ENCODE measurements around the gene XAB2.

The XAB2 gene

DNA sequence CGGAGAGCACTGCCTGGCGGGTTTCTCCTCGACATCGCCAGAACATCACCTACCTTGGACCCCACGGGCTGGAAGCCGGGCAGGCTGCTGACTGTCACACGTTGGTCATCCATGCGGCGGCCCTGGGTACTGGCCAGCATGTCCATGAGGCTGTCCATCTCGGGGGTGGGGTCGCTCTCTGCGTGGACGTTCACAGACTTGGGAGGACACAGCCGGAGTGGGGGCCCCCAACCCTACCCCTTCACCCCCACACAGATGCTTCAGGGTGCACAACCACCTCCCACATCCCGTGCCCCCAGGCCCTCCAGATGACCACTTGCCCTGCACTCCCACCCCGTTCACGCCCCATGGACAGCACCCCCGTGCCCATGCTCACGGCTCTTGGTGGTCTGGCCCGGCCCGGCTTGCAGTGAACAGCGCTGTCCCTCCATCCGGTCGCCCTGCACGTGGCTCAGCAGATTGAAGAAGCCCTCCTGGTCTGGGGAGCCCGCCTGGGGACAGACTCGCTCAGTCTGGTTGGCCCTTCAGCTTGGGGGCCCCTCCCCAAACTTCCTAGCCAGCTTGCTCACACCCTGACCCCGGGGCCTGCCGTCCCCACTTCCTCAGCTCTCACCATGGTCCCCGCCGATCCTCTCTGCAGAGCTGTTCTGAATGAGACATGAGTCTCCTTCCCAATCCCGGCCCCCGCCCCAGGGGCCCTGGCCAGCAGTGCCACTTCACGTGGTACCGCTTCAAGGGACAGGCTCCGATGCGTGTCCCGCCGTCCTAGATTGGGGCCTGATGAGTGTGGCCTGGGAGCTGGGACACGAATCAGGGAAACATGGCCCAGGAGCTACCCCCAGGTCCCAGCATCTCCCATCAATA is 3.2 kb upstream of the XAB2 start:
- no peak for DNase-seq

DNA sequence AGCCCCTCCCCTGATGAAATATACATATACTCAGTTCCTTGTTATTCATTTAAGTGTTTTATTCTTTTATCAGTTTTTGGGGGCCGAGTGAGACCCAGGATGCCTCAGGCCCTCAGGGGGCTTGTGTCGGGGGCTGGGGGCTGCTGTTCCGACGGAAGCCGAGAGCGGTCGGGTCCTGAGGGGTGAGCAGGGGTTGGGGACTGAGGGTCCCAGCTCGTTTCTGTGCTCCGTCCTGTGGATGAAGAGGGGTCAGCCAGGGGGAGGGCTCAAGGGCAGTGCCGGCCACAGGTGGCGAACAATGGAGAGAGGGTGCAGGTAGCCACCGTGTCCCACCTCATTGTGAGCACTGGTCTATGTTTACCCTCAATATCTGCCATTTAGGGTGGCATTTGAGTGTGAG is 2.2 kb upstream of the XAB2 start:
- DNase-seq, result no peak

DNA sequence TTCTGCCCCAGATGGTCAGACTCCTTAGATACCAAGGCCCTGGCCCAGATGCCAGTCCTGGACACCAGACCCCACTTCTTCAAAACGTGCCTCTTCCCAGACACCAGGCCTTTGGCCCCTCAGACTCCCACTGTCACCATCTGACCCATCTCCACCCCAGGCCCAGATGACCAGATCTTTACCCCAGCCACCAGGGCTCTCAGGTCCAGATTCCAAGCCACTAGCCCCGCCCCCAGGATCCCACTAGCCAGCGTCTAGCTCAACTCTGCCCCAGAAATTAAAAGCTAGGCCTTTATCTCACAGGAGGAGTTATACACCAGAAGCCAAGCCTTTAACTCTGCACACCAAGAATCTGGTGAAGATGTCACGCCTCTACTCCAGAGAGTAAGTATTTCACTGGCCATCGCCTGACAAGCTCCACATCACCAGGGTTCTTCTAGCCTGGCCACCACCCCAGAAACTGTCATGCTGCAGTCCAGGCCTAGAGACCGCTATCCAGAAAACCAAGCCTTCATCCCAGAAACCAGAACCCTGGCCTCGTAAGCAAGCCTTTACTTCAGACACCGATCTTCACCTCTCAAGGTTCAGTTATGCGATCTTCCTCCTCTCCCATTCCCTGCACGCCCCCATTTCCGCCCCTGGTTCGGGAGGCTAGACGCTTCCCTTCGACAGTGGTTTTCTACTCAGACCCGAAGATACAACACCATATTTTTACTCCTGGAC is 595 bp downstream of the XAB2 start:
- no peak for DNase-seq

DNA sequence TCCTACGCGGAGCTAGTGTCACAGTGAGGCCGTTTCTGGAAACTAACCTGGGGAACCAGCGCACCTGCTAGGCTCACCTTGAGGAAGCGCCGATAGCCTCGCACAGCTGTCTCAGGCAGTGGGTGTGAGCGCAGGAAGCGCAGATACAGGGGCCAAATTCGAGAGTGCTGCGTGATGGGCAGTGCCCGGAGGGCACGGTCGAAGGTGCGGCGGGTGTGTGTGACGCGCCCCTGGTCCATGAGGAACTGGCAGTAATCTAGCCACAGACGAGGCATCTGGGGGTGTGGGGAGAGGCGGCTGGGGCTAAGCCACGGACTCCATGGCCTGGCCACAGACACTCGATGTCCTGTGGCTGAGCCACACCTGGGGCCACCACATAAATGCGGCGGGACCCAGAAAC is 2.2 kb downstream of the XAB2 start:
- DNase-seq, result no peak

DNA sequence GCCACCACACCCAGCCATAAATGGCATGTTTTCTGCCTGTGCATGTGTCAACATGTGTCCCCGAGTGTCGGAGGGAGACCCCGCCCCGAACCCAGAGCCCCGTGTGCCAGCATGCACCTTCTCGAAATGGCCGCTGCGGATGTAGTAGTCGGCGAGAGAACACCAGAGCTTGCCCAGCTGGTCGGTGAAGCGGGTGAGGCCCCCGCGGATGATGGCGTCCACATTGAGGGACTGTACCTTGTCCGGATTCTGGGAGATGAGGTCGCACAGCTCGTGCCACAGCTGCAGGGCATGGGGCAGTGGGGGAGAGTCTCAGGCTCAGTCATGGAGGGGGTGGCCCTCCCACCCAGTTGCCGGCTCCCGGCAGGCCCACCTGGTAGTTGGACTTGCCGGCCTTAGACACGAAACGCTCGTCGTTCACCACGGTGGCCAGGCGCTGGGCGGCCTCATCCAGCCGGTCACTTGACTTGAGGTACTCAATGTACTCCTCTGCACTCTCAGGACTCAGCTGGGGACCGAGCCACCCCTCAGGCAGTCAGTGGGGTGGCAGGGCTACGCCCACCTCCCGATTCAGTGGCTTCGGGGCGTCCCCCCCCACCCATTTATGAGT is 3.5 kb downstream of the XAB2 start:
- DNase-seq, result no peak

DNA sequence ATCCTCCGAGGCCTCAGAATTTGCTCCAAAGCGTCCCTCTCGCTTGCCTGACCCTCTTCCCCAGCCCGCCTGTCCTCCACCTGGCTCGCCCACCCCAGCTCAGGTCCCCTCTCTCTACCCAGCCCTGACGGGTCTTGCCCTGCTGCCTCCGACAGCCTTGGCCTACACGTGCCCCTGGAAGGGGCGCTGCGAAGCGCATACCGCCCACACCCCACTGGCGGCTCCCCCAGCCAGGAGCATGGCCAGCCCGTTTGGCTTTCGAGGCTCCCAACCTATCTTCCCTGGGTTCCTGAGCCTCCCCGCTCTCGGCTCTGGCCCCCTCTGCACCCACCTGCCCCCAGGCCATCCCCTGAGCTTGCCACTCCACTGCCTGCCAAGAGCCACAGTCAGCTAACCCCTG is 4.5 kb downstream of the XAB2 start:
- DNase-seq, result no peak

DNA sequence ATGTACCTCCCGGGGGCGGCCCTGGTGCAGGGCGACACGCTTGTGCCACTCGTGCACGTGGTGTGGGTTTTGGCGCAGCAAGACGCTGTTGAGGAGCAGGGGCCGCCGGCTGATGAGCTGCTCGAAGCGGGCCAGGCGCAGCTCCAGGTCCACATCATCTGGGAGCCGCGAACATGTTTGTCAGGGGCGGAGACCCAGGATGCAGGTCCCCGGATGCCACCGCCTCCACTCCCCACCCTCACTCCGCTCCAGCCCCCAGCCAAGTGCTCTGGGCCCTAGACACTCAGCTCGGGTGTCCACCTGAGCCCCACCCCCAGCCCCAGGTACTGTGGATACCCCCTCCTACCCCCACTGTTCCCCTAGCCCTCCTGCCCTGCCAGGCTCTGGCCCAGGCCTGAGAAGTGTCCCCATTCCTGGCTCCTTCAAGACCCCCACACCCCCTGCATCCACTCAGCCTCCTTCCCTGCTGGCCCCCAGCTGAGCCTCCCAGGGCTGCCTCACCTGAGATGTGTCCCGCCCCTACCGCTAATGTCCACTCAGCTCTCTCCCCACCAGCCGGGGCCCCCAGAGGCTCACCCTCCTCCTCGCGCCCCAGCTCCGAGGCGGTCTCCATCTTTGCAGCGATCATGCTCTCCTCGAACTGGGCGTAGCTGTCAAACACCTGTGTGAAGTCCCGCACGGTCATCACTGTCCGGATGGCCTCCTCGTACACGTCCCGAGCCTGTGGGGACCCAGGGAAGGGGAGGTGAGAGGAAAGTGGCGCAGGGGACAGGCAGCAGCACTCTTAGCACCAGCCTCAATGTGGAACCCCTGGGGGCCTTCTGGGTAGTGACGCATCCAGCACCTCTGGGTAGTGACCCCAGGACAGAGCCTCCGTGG is 5.4 kb downstream of the XAB2 start:
- no peak for DNase-seq

DNA sequence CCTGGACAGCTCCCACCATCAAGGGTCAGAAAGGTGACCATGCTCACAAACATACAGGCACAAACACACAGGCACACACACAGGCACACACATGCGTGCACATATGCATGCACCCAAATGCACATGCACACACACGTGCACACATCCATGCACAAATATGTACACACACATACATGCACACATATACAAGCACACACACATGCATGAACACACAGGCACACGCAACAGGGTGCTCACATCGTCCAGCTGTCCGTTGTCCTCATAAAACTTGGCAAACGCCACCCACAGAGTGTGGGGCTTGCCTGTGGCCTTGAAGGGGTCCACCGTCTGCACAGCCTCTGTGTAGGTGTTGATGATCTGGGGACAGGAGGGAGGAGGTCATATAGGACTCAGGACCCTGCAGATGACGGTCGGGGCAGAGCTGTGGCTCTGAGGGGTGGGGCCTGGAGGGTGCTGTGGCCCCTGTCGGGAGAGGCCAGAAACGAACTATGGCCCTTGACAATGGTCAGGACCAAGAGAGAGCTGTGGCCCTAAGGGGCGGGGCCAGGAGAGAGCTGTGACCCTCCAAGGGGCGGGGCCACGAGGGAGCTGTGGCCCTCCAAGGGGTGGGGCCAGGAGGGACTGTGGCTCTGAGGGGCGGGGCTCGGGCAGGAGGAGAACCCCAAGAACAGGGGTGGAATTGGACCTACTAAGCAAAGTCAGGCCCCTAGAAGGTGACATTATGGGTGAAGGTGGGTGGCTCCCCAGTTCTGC is 6.2 kb downstream of the XAB2 start:
- DNase-seq, result peak; percentile 9

DNA sequence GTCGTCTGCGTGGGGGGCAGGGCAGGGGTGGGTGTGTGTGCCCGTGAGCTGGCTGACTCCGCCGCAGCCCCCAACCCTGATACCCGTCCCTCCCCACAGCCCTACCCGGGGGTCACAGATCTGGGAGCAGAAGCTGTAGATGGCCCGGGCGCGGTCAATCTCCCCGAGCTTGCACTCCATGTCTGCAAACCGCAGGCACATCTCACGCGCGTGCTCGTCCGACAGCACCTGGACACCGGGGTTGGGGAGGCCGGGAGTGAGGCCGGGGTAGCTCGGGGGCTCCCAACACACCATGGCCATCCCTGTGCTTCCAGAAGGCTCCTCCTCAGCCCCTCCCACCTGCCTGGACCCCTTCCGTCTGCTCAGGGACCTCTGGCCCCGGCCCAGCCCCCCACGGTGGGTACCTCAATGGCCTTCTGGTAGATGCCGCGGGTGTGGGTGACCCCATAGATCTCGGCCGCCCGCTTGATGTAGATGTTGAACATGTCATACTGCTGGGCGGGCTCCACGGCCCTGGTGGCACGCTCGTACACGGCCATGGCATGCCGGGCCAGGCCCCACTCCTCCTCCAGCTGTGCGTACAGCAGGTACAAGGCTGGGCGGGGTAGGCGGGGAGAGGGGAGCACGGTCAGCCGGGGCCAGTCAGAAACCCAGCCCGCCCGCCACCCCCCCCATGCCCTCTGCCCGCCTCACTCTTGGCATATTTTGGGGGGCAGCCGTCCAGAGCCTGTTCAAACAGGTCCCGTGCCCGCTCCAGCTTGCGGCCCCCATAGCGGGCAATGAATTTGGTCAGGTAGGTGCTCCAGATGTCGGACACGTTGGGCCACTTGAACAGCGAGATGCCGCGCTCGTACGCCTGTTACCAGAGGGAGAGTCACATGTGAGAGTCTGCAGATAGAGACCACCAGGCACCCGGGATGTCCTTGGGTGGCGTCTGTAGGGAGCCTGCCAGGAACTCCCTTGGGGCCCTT is 8.6 kb downstream of the XAB2 start:
- no peak for DNase-seq

DNA sequence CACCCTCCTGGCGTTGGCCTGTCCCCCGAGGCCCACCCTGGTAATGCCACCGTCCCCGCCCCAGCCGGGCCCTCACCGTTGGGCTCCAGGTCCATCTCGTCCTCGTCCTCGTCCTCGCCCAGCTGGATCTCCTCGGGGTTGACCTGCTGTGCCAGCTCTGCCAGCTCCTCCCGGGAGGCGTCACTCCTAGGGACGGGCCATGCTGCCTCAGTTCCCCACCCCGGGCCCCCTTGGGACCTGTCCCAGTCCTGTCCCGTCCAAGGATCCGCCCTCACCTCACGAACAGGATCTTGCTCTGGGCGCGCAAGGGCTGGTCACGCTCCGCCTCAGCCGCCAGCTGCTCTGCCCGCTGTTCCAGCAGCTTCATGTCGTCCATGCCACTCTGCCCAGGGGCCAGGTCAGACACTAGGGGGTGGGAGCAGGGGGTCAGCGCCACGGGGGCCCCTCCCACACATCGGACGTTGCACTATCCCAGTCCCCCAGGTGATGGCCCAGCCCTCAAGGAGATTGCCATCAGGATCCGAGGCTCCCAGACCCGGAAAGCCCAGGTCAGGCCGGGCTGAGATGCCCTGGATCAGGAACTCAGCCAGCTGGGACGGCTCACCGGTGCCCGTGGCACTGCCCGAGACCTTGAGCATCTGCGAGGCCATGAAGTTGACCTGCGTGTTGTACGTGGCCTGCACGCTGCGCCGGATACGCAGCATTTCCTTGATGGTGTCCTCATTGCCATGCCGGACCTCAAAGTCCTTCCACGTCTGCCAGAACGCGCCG is 9.5 kb downstream of the XAB2 start:
- no peak for DNase-seq

DNA sequence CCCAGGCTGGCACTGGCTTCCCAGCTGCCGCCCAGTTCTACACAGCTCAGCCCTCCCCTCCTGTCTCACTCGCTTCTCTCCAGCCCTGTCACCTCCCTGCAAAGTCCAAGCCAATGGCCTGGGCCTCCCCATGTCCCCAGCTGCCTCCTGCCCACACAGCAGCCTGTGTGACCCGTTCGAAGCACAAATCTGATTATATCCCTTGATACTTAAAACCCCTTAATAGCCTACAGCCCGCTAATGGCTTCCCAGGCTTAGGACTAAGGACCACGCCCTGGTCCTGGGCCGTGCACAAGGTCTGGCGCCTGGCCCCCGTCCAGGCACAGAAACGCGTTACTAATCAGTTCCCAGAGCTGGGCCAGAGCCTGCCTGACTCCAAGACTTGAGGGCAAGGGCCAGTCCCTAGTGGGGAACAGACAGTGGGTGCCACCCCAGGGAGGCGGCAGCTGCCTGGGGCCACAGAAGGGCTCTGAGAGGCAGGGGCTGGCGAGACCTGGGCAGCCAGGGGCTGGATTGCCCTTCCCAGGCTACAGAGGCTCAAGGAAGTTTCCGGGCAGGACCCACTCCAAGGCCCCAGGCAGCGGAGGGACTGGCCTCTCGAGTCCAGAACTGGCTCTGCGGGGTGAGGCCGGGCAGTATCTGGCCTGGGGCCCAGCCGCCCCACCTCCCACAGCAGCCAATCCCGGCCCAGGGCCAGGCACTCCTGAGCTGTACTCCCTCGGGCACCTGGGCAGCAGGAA is 10.4 kb downstream of the XAB2 start:
- no peak for DNase-seq

DNA sequence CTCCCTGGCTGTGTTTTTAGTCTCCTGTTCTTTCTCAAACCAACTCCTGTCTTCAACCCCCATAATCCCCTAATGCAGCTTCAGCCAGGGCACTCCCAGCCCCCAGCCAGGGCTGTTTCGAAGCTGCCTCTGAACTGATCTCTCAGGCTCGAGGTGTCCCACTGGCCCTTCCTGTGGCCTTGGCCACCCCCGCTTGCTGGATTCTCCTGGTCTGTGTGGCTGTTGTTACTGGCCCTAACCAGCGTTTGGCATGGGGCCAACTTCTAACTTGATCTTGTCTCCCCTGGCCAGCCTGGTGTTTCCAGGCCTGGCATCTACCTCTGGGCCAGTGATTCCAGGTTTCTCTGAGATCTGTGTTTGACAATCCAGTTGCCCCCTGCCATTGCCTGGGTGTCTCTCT is 11.0 kb downstream of the XAB2 start:
- no peak for DNase-seq

DNA sequence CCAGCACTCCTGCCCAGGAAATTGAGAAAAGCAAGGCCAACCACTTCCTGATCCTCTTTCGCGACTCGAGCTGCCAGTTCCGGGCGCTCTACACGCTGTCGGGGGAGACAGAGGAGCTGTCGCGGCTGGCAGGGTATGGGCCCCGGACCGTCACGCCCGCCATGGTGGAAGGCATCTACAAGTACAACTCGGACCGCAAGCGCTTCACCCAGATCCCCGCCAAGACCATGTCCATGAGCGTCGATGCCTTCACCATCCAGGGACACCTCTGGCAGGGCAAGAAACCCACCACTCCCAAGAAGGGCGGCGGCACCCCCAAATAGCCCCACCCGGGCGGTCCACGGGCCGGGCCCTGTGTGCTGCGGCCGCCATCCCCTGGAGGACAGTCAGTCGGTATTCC is 11.6 kb downstream of the XAB2 start:
- DNase-seq, result no peak

DNA sequence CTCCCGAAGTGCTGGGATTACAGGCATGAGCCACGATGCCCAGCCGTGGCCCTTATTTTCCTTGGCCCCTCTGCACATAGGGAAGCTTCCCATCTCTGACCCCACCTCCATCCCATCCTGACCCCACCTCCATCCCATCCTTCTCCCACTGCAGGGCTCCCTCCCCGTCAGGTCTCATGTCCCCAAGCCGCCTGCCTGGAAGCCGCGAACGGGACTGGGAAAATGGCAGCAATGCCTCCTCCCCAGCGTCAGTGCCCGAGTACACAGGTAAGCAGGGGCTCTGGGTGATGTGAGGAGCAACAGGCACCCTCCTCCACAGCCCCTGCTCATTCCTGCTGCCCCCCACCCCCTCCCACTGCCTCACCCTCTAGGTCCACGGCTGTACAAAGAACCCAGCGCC is 12.2 kb downstream of the XAB2 start:
- DNase-seq, result no peak

DNA sequence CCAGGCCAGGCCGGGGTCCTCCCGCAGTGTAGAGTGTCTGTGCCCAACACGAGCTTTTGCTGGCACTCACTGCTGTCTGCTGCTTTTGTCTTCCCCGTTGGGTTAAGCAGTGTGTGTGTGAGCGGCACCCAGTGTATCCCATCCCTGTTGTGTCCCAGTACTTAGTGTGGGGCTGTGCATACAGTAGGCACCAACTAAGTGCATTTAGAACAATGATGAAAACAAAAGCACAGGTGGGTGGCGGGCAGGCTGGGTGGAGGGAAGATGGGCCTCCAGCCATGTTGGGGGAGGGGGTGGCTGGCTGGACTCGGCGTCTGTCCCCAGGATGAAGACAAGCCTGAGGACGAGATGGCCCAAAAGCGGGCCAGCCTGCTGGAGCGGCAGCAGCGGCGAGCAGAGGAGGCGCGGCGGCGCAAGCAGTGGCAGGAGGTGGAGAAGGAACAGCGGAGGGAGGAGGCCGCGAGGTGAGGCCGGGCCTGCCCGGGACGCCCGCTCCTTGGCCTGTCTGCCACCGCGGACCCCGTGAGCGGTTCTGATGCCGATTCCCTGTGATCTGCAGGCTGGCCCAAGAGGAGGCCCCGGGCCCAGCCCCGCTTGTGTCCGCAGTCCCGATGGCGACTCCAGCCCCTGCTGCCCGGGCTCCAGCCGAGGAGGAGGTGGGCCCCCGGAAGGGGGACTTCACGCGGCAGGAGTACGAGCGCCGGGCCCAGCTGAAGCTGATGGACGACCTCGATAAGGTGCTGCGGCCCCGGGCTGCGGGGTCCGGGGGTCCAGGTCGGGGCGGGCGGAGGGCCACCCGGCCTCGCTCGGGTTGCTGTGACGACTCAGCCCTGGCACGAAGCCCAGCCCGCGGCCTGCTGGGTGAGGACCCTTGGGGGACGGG is 14.2 kb downstream of the XAB2 start:
- no peak for DNase-seq

DNA sequence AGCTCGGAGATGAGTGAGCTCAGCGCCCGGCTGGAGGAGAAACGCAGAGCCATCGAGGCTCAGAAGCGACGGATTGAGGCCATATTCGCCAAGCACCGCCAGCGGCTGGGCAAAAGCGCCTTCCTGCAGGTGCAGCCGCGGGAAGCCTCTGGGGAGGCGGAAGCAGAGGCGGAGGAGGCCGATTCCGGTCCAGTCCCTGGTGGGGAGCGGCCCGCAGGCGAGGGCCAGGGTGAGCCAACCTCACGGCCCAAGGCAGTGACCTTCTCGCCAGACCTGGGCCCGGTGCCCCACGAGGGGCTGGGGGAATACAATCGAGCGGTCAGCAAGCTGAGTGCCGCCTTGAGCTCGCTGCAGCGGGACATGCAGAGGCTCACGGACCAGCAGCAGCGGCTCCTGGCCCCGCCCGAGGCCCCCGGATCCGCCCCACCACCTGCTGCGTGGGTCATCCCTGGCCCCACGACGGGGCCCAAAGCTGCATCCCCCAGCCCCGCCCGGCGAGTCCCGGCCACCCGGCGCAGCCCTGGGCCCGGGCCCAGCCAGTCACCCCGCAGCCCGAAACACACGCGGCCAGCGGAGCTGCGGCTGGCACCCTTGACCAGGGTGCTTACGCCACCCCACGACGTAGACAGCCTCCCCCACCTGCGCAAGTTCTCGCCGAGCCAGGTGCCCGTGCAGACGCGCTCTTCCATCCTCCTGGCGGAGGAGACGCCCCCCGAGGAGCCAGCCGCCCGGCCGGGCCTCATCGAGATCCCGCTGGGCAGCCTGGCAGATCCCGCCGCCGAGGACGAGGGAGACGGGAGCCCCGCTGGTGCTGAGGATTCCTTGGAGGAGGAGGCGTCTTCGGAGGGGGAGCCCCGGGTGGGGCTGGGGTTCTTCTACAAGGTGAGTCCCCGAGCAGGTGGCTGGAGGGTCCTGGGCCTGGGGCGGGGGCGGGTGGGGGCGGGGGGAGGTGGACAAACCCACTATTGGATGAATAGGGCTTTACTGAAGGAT is 16.8 kb downstream of the XAB2 start:
- DNase-seq, result no peak
